ENCODE data around the gene SEC23B. TPM values are rescaled to one million over a fixed set of nuclear protein-coding genes. Genes with fewer than 3 reads are reported as not detected.

SEC23B gene
- total and polyA plus RNA-seq, 2 of the 13 experiments (the other 11 are each of a cell fraction or from before 2014, with no cell fraction given) = 114 to 120 TPM

DNA sequence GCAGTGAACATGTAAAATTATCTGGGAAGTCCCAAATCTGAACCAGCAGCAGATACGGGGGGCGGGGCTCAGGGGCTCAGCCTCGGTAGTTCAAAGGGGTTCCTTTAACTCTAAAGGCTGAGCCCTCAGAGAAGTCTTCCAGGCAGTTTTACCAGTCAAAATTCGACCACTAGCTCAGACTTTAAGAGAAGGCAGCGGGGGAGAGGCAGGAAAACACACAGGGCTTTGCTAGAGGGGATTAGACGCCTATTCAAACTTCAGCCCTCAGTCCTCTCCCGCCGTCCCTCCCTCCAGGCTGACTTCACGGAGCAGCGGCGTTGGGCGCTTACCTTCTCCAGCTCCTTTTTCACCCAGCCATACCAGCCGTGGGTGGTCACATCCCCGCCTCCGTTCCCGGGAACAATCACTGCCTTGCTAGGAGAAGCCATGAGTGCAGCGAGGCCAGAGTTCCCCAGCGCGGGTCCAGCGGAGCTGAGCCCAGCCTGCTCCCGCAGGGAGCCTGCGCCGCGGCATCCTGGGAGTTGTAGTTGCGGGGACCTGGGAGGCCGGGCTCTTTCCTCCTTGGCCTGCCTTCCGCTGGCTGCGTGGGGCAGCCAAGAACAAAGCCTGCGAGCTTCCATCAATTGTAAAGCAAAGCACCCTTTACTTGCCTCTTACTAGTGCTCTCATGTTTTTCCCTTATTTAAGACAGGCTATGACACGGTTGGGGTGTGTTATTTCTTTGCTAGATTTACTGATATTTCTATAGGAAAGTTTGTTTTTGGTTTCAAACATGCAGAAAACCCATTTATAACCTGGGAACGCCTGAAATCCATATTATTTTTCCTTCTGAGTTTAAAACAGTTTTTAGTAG is 10.8 kb upstream of the SEC23B start, which contains the start of gene RBBP9 (continued):
- TF ChIP-seq CEBPZ (IDR thresholded peaks at IDR 0.05; ENCODE audit: low read length) = no peak
- no peak for TF ChIP-seq ZNF253 (CRISPR knock-in tag; IDR thresholded peaks at IDR 0.05; ENCODE audit: borderline replicate concordance)
- TF ChIP-seq ZNF562 (CRISPR knock-in tag; IDR thresholded peaks at IDR 0.05; ENCODE audit: borderline replicate concordance) = no peak
- TF ChIP-seq, protein P1, sequence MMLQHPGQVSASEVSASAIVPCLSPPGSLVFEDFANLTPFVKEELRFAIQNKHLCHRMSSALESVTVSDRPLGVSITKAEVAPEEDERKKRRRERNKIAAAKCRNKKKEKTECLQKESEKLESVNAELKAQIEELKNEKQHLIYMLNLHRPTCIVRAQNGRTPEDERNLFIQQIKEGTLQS (CRISPR knock-in tag; IDR thresholded peaks at IDR 0.05) = peak; percentile 49; the same call in 1 of the 2 replicates
- TF ChIP-seq PCBP1 (IDR thresholded peaks at IDR 0.05; ENCODE audit: borderline replicate concordance, low read depth, low read length) = 0 out of 2 replicates have a peak, but pooled peaks have one; percentile 54
- peak; percentile 92 for TF ChIP-seq ZBED4 (CRISPR knock-in tag; IDR thresholded peaks at IDR 0.05; ENCODE audit: borderline replicate concordance)
- peak; percentile 65 for TF ChIP-seq NFYC (CRISPR knock-in tag; IDR thresholded peaks at IDR 0.05)
- no peak; the same call in 1 of the 2 replicates for TF ChIP-seq ZNF484 (CRISPR knock-in tag; IDR thresholded peaks at IDR 0.05; ENCODE audit: borderline replicate concordance, low read depth)
- TF ChIP-seq ZNF768 (CRISPR knock-in tag; IDR thresholded peaks at IDR 0.05) = peak; percentile 84
- peak; percentile 48; the same call in 1 of the 2 replicates for TF ChIP-seq BRD4 (CRISPR knock-in tag; IDR thresholded peaks at IDR 0.05)
- TF ChIP-seq GLMP (CRISPR knock-in tag; IDR thresholded peaks at IDR 0.05; ENCODE audit: borderline replicate concordance) = no peak
- TF ChIP-seq ZNF296 (CRISPR knock-in tag; conservative IDR thresholded peaks at IDR 0.05) = no peak
- no peak for TF ChIP-seq SP140L (CRISPR knock-in tag; IDR thresholded peaks at IDR 0.05; ENCODE audit: borderline replicate concordance)
- TF ChIP-seq RXRA (CRISPR knock-in tag; IDR thresholded peaks at IDR 0.05) = peak; percentile 83
- TF ChIP-seq ZNF282 (IDR thresholded peaks at IDR 0.05; ENCODE audit: partially characterized antibody) = no peak
- TF ChIP-seq KMT2B (CRISPR knock-in tag; IDR thresholded peaks at IDR 0.05) = peak; percentile 90
- TF ChIP-seq MYPOP (CRISPR knock-in tag; IDR thresholded peaks at IDR 0.05) = peak; percentile 69; the same call in 1 of the 2 replicates
